GM23338 (cell line): Measurements from ENCODE around the gene GSC2. TPM values are rescaled to one million over a fixed set of nuclear protein-coding genes. Genes with fewer than 3 reads are reported as not detected.

Experiments used
- ATAC-seq: fragments of 200-7000 bp; cut with Tn5 transposase; 3 replicates; pipeline ENCODE4 v1.9.1; 2020
- DNase-seq: peaks from one replicate; pipeline ENCODE4 v3.0.0-alpha.2; 2015; ENCODE audit warnings: low spot score
- H2AFZ ChIP-seq: fragments of 200-600 bp; sonication (generic); 2 replicates; pipeline ENCODE4 v1.8.0; 2016; ENCODE audit warnings: antibody characterized with exemption, mild to moderate bottlenecking, moderate library complexity
- H3F3A ChIP-seq: fragments of 200-600 bp; sonication (generic); replicated peaks from 2 replicates; pipeline ENCODE4 v1.8.0; 2017; ENCODE audit warnings: antibody characterized with exemption, mixed run types, low read depth
- H3K27ac ChIP-seq: fragments of 200-600 bp; sonication (generic); 2 replicates; pipeline ENCODE4 v1.6.1; 2016; ENCODE audit warnings: low read depth
- H3K27me3 ChIP-seq: fragments of 200-600 bp; sonication (generic); 2 replicates; pipeline ENCODE4 v1.8.0; 2016; ENCODE audit warnings: mild to moderate bottlenecking, mixed run types, moderate library complexity; ENCODE audit not compliant: insufficient read depth
- H3K36me3 ChIP-seq: fragments of 200-600 bp; sonication (generic); 2 replicates; pipeline ENCODE4 v1.8.0; 2016; ENCODE audit warnings: mild to moderate bottlenecking; ENCODE audit not compliant: insufficient read depth
- H3K4me1 ChIP-seq: fragments of 200-600 bp; sonication (generic); 2 replicates; pipeline ENCODE4 v1.8.0; 2016; ENCODE audit warnings: mild to moderate bottlenecking, moderate library complexity; ENCODE audit not compliant: insufficient read depth
- H3K4me2 ChIP-seq: fragments of 200-600 bp; sonication (generic); 2 replicates; pipeline ENCODE4 v1.7.1; 2017; ENCODE audit warnings: mixed run types
- H3K4me3 ChIP-seq: fragments of 200-600 bp; sonication (generic); 2 replicates; pipeline ENCODE4 v1.6.1; 2016; ENCODE audit warnings: mixed run types
- H3K79me2 ChIP-seq: fragments of 200-600 bp; sonication (generic); replicated peaks from 2 replicates; pipeline ENCODE4 v1.8.0; 2017; ENCODE audit warnings: mild to moderate bottlenecking; ENCODE audit not compliant: insufficient read depth
- H3K9me2 ChIP-seq: fragments of 200-600 bp; sonication (generic); 2 replicates; pipeline ENCODE4 v1.8.0; 2017; ENCODE audit not compliant: insufficient read depth
- H4K20me1 ChIP-seq: fragments of 200-600 bp; sonication (generic); replicated peaks from 2 replicates; pipeline ENCODE4 v1.8.0; 2017; ENCODE audit warnings: mild to moderate bottlenecking; ENCODE audit not compliant: insufficient read depth
- H3K27ac Mint-ChIP-seq: 2 replicates; pipeline ENCODE4 v1.8.0; 2020; ENCODE audit warnings: inconsistent platforms, mild to moderate bottlenecking, moderate library complexity, mixed read lengths
- H3K27me3 Mint-ChIP-seq: 3 replicates; pipeline ENCODE4 v1.8.0; 2022; ENCODE audit warnings: low read depth, mild to moderate bottlenecking, moderate library complexity, mixed read lengths, inconsistent platforms; ENCODE audit not compliant: insufficient read depth, poor library complexity
- H3K36me3 Mint-ChIP-seq: 3 replicates; pipeline ENCODE4 v1.8.0; 2021; ENCODE audit warnings: low read depth, mild to moderate bottlenecking, inconsistent platforms, moderate library complexity, mixed read lengths
- H3K4me1 Mint-ChIP-seq: 3 replicates; pipeline ENCODE4 v1.8.0; 2020; ENCODE audit warnings: mild to moderate bottlenecking, inconsistent platforms, mixed read lengths
- H3K4me3 Mint-ChIP-seq: 3 replicates; pipeline ENCODE4 v1.8.0; 2021; ENCODE audit warnings: moderate library complexity, mild to moderate bottlenecking, inconsistent platforms, mixed read lengths
- H3K9me3 Mint-ChIP-seq: 3 replicates; pipeline ENCODE4 v1.8.0; 2020; ENCODE audit warnings: moderate library complexity, mild to moderate bottlenecking, inconsistent platforms, mixed read lengths
- EZH2 ChIP-seq: fragments of 200-600 bp; sonication (generic); IDR thresholded peaks from one replicate; pipeline ENCODE4 v1.8.0; 2017; ENCODE audit warnings: antibody characterized with exemption, mild to moderate bottlenecking, low read depth; ENCODE audit not compliant: unreplicated experiment
- NANOG ChIP-seq: IDR thresholded peaks from 2 replicates; pipeline ENCODE4 v1.6.1; 2016; ENCODE audit warnings: antibody characterized with exemption, borderline replicate concordance
- POLR2AphosphoS5 ChIP-seq: IDR thresholded peaks from 2 replicates; pipeline ENCODE4 v1.6.1; 2016; ENCODE audit warnings: antibody characterized with exemption, low read depth
- STAT1 ChIP-seq: IDR thresholded peaks from one replicate; pipeline ENCODE4 v1.6.1; 2016; ENCODE audit warnings: antibody characterized with exemption; ENCODE audit not compliant: unreplicated experiment
- ZNF331 ChIP-seq: fragments of 250-450 bp; sonication (Bioruptor Pico); IDR thresholded peaks from 2 replicates; pipeline ENCODE4 v1.5.0; 2020; ENCODE audit warnings: low read depth, mild to moderate bottlenecking, moderate library complexity
- polyA plus RNA-seq: library from polyadenylated mRNA; unstranded; fragments of >200 nt; fragmentation: Nextera tagmentation; extraction: Ambion mirVana; gene quantifications from 2 replicates; pipeline ENCODE4 v1.2.1, GENCODE V29; 2016
- total RNA-seq: library from RNA; depleted of rRNA; stranded (reverse); fragments of >200 nt; shearing (Covaris generic); gene quantifications from 2 replicates; pipeline ENCODE4 v1.2.3, GENCODE V29; 2014
- TF ChIP-seq, protein P1 (sequence below): IDR thresholded peaks from 2 replicates; pipeline ENCODE4 v1.6.1; 2016; ENCODE audit warnings: antibody characterized with exemption
- TF ChIP-seq, protein P2 (sequence below), 2 experiments: fragments of 200-600 bp in 1 of 2; sonication (generic) in 1 of 2; conservative IDR thresholded peaks; 2 replicates each; pipeline versions ENCODE4 v1.5.1 to v1.6.1; 2016 to 2017; ENCODE audit warnings: antibody characterized with exemption in 2 of 2, low read depth in 2 of 2, mild to moderate bottlenecking in 2 of 2, moderate library complexity in 1 of 2

The GSC2 gene
- total and polyA plus RNA-seq, 2 experiments from 2014 or later: not detected

- Mint-ChIP-seq H3K27me3 (peaks cover 69% of the 10 kb centered on the region), H3K4me3 (peak overlapping the region; percentile 66), H3K27ac (no peak overlapping the region), H3K4me1 (peaks cover 24% of the 10 kb centered on the region), H3K36me3 (peaks cover 3% of the 10 kb centered on the region; the same call in 1 of the 3 replicates), H3K9me3 (peaks cover 10% of the 10 kb centered on the region; the same call in 2 of the 3 replicates)
- no peaks in the 10 kb centered on the region for H3K9me2 ChIP-seq
- H3K4me2 ChIP-seq: peak overlapping the region; percentile 87
- peaks cover 7% of the 10 kb centered on the region for H3K79me2 ChIP-seq
- peak; percentile 49 for DNase-seq
- 0 out of 2 replicates have a peak, but pooled peaks cover 18% of the 10 kb centered on the region for H3F3A ChIP-seq
- H3K4me1 ChIP-seq: peaks cover 1% of the 10 kb centered on the region; the same call in 1 of the 2 replicates
- peak; percentile 3; the same call in 2 of the 3 replicates for ATAC-seq
- peaks cover 84% of the 10 kb centered on the region for H3K27me3 ChIP-seq
- H3K4me3 ChIP-seq: peak overlapping the region; percentile 64
- no peaks in the 10 kb centered on the region for H3K36me3 ChIP-seq
- TF ChIP-seq EZH2 (peak; percentile 29), NANOG (no peak)
- H4K20me1 ChIP-seq: no peaks in the 10 kb centered on the region
- H3K27ac ChIP-seq: no peak overlapping the region
- peak overlapping the region; percentile 96 for H2AFZ ChIP-seq
Observed at GRCh38 chr22:19148417-19149046, 1.6 kb downstream of the GSC2 start.

GRCh38 chr22:19147195-19147780 is 2.8 kb downstream of the GSC2 start:
- Histone ChIP-seq H3K27me3 (peaks cover 71% of the 10 kb centered on the region), H3K79me2 (peaks cover 12% of the 10 kb centered on the region), H3K4me2 (peak overlapping the region; percentile 55; the same call in 1 of the 2 replicates), H2AFZ (no peak overlapping the region), H3K36me3 (no peaks in the 10 kb centered on the region), H3K27ac (no peak overlapping the region), H4K20me1 (no peaks in the 10 kb centered on the region), H3K9me2 (no peaks in the 10 kb centered on the region), H3K4me1 (peaks cover 4% of the 10 kb centered on the region; the same call in 1 of the 2 replicates), H3K4me3 (no peak overlapping the region), H3F3A (0 out of 2 replicates have a peak, but pooled peaks cover 18% of the 10 kb centered on the region)
- H3K27me3 Mint-ChIP-seq: peaks cover 56% of the 10 kb centered on the region
- peaks cover 24% of the 10 kb centered on the region for H3K4me1 Mint-ChIP-seq
- peak overlapping the region; percentile 37; the same call in 2 of the 3 replicates for H3K4me3 Mint-ChIP-seq
- H3K36me3 Mint-ChIP-seq: peaks cover 7% of the 10 kb centered on the region; the same call in 2 of the 3 replicates
- H3K27ac Mint-ChIP-seq: no peak overlapping the region
- peaks cover 10% of the 10 kb centered on the region; the same call in 2 of the 3 replicates for H3K9me3 Mint-ChIP-seq
- ATAC-seq: peak; percentile 17
- DNase-seq: peak; percentile 58
- TF ChIP-seq ZNF331 (no peak), POLR2AphosphoS5 (no peak), STAT1 (no peak)
- TF ChIP-seq, protein P1, sequence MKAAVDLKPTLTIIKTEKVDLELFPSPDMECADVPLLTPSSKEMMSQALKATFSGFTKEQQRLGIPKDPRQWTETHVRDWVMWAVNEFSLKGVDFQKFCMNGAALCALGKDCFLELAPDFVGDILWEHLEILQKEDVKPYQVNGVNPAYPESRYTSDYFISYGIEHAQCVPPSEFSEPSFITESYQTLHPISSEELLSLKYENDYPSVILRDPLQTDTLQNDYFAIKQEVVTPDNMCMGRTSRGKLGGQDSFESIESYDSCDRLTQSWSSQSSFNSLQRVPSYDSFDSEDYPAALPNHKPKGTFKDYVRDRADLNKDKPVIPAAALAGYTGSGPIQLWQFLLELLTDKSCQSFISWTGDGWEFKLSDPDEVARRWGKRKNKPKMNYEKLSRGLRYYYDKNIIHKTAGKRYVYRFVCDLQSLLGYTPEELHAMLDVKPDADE: no peak
- TF ChIP-seq, protein P2, sequence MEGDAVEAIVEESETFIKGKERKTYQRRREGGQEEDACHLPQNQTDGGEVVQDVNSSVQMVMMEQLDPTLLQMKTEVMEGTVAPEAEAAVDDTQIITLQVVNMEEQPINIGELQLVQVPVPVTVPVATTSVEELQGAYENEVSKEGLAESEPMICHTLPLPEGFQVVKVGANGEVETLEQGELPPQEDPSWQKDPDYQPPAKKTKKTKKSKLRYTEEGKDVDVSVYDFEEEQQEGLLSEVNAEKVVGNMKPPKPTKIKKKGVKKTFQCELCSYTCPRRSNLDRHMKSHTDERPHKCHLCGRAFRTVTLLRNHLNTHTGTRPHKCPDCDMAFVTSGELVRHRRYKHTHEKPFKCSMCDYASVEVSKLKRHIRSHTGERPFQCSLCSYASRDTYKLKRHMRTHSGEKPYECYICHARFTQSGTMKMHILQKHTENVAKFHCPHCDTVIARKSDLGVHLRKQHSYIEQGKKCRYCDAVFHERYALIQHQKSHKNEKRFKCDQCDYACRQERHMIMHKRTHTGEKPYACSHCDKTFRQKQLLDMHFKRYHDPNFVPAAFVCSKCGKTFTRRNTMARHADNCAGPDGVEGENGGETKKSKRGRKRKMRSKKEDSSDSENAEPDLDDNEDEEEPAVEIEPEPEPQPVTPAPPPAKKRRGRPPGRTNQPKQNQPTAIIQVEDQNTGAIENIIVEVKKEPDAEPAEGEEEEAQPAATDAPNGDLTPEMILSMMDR (conservative IDR thresholded peaks at IDR 0.05; ENCODE audit: low read depth in 2 of 2): peak in 1 of 2 experiments; percentile 25; a peak in 1 of 4 replicates
